Stomach smooth muscle (tissue), 2 donors: Measurements from ENCODE around the gene HEBP2.

Source experiments
- H3K27ac ChIP-seq: one replicate; pipeline ENCODE4 v1.7.0; 2013; ENCODE audit warnings: mild to moderate bottlenecking, low read length, inconsistent platforms
- H3K27me3 ChIP-seq, 2 donors: one replicate each; pipeline ENCODE4 v1.7.0; 2013; ENCODE audit warnings: low read length in 2 of 2; ENCODE audit not compliant: insufficient read depth in 2 of 2, control insufficient read depth in 1 of 2
- H3K36me3 ChIP-seq, 2 donors: one replicate each; pipeline ENCODE4 v1.7.0; 2013; ENCODE audit warnings: low read length in 2 of 2; ENCODE audit not compliant: control insufficient read depth in 2 of 2, insufficient read depth in 2 of 2
- H3K4me1 ChIP-seq: one replicate; pipeline ENCODE4 v1.7.0; 2013; ENCODE audit warnings: low read length; ENCODE audit not compliant: control insufficient read depth, insufficient read depth
- H3K4me3 ChIP-seq, 2 donors: one replicate each; pipeline ENCODE4 v1.7.0; 2013; ENCODE audit warnings: low read length in 2 of 2
- H3K9ac ChIP-seq, 2 donors: one replicate each; pipeline ENCODE4 v1.7.0; 2013; ENCODE audit warnings: low read length in 2 of 2, mild to moderate bottlenecking in 1 of 2
- H3K9me3 ChIP-seq, 2 donors: one replicate each; pipeline ENCODE4 v1.7.0; 2013; ENCODE audit warnings: low read length in 2 of 2; ENCODE audit not compliant: control insufficient read depth in 2 of 2
- donor health status: healthy.
- donor health status: Pancreatic carcinoma.

The HEBP2 gene

GRCh38 chr6:138455746-138456400 is 51.9 kb downstream of the HEBP2 start:
- H3K4me1 ChIP-seq: no peaks in the 10 kb centered on the region
- H3K27me3 ChIP-seq: no peaks in the 10 kb centered on the region
- no peaks in the 10 kb centered on the region for H3K9me3 ChIP-seq
- no peaks in the 10 kb centered on the region for H3K36me3 ChIP-seq
- no peak overlapping the region for H3K27ac ChIP-seq
- no peak overlapping the region for H3K4me3 ChIP-seq
- H3K9ac ChIP-seq: no peak overlapping the region

- H3K27ac ChIP-seq: no peak overlapping the region
- H3K4me3 ChIP-seq: no peak overlapping the region
- H3K36me3 ChIP-seq: no peaks in the 10 kb centered on the region
- H3K4me1 ChIP-seq: no peaks in the 10 kb centered on the region
- no peaks in the 10 kb centered on the region for H3K27me3 ChIP-seq
- no peaks in the 10 kb centered on the region for H3K9me3 ChIP-seq
- no peak overlapping the region for H3K9ac ChIP-seq
These were observed 52.4 kb downstream of the HEBP2 start for GRCh38 chr6:138456401-138456790.

- peaks cover 3% of the 10 kb centered on the region for H3K4me1 ChIP-seq
- no peak overlapping the region for H3K4me3 ChIP-seq
- H3K36me3 ChIP-seq: no peaks in the 10 kb centered on the region
- H3K9ac ChIP-seq: no peak overlapping the region
- H3K9me3 ChIP-seq: no peaks in the 10 kb centered on the region
- H3K27ac ChIP-seq: no peak overlapping the region
- H3K27me3 ChIP-seq: no peaks in the 10 kb centered on the region
These were observed 57.6 kb downstream of the HEBP2 start for GRCh38 chr6:138461647-138462046.

- Histone ChIP-seq H3K9me3 (no peaks in the 10 kb centered on the region), H3K9ac (no peak overlapping the region), H3K27me3 (no peaks in the 10 kb centered on the region), H3K27ac (no peak overlapping the region), H3K4me1 (peaks cover 3% of the 10 kb centered on the region), H3K36me3 (no peaks in the 10 kb centered on the region), H3K4me3 (no peak overlapping the region)
These were observed 60.1 kb downstream of the HEBP2 start for GRCh38 chr6:138464085-138464484.

GRCh38 chr6:138465007-138465645 is 61.1 kb downstream of the HEBP2 start:
- Histone ChIP-seq H3K27me3 (no peaks in the 10 kb centered on the region), H3K9ac (no peak overlapping the region), H3K36me3 (no peaks in the 10 kb centered on the region), H3K4me1 (peaks cover 3% of the 10 kb centered on the region), H3K9me3 (no peaks in the 10 kb centered on the region), H3K4me3 (no peak overlapping the region), H3K27ac (no peak overlapping the region)

- Histone ChIP-seq H3K9ac (no peak overlapping the region), H3K27me3 (no peaks in the 10 kb centered on the region), H3K36me3 (no peaks in the 10 kb centered on the region), H3K9me3 (no peaks in the 10 kb centered on the region), H3K27ac (no peak overlapping the region), H3K4me3 (no peak overlapping the region), H3K4me1 (no peaks in the 10 kb centered on the region)
These were observed 63.9 kb downstream of the HEBP2 start for GRCh38 chr6:138467901-138468300.

- no peaks in the 10 kb centered on the region for H3K27me3 ChIP-seq
- H3K36me3 ChIP-seq: no peaks in the 10 kb centered on the region
- H3K4me1 ChIP-seq: no peaks in the 10 kb centered on the region
These were observed 64.4 kb downstream of the HEBP2 start for GRCh38 chr6:138468320-138469015.

More at GRCh38 chr6:138468320-138469015, 64.4 kb downstream of the HEBP2 start:
- no peak overlapping the region for H3K4me3 ChIP-seq
- H3K9ac ChIP-seq: no peak overlapping the region
- no peak overlapping the region for H3K27ac ChIP-seq
- H3K9me3 ChIP-seq: no peaks in the 10 kb centered on the region
